GM12878 (cell line): ENCODE measurements around the gene GAL3ST2. TPM values are rescaled to one million over a fixed set of nuclear protein-coding genes. Genes with fewer than 3 reads are reported as not detected.

ENCODE experiments used
- ATAC-seq: fragments of 200-7000 bp; cut with Tn5 transposase; 3 replicates; pipeline ENCODE4 v1.9.1; 2020; ENCODE audit warnings: mild to moderate bottlenecking, moderate library complexity
- BruUV-seq: library from RNA; stranded (reverse); fragments of 400-500 nt; replicated peaks from 2 replicates; lab custom pipeline; 2021; lab: Mats Ljungman, UMichigan
- CTCF ChIA-PET: fragments of 300-600 bp; sonication (Branson Sonifier 250); formaldehyde crosslinking; extraction: SDS; loops from one replicate; lab custom pipeline; 2021; ENCODE audit warnings: inconsistent platforms; lab: Yijun Ruan, JAX
- POLR2A ChIA-PET: fragments of 350-600 bp; formaldehyde crosslinking; extraction: SDS; loops from one replicate; lab custom pipeline; 2021; ENCODE audit warnings: inconsistent platforms; lab: Charles Lee
- RAD21 ChIA-PET: fragments of 300-600 bp; sonication (Branson Sonifier 250); formaldehyde crosslinking; loops from one replicate; lab custom pipeline; 2023; ENCODE audit warnings: antibody characterized with exemption; ENCODE audit not compliant: unreplicated experiment; lab: Charles Lee
- SMC1A ChIA-PET: fragments of 300-600 bp; sonication (Branson Sonifier 250); formaldehyde crosslinking; loops from one replicate; lab custom pipeline; 2023; ENCODE audit not compliant: unreplicated experiment, uncharacterized antibody; lab: Charles Lee
- DNase-seq: peaks from one replicate; pipeline ENCODE4 v3.0.0-alpha.2; 2011; ENCODE audit warnings: low read depth, low spot score
- FAIRE-seq: peaks from 3 replicates; lab custom pipeline; 2011; peaks lifted over from hg19 to GRCh38; lab: Jason Lieb, UNC
- H2AFZ ChIP-seq: 2 replicates; pipeline ENCODE4 v1.6.0; 2011; ENCODE audit warnings: low read depth, low read length, control low read depth; ENCODE audit not compliant: control insufficient read depth
- H3K27ac ChIP-seq: 2 replicates; pipeline ENCODE4 v1.5.1; 2011; ENCODE audit warnings: control low read depth; ENCODE audit not compliant: control insufficient read depth, insufficient read depth
- H3K27me3 ChIP-seq, 2 experiments: replicated peaks in 1 of 2; 2 replicates each; pipeline versions ENCODE4 v1.6.0 to v1.6.1; 2011; ENCODE audit warnings: low read length in 1 of 2; ENCODE audit not compliant: control insufficient read depth in 2 of 2, insufficient read depth in 2 of 2
- H3K36me3 ChIP-seq, 2 experiments: 2 replicates each; pipeline ENCODE4 v1.5.1; 2011; ENCODE audit warnings: low read length in 1 of 2; ENCODE audit not compliant: control insufficient read depth in 2 of 2, insufficient read depth in 2 of 2
- H3K4me1 ChIP-seq: 2 replicates; pipeline ENCODE4 v1.6.1; 2011; ENCODE audit warnings: mild to moderate bottlenecking, low read length, moderate library complexity, mixed read lengths; ENCODE audit not compliant: control insufficient read depth, insufficient read depth
- H3K4me2 ChIP-seq: 2 replicates; pipeline ENCODE4 v1.6.0; 2011; ENCODE audit warnings: control low read depth; ENCODE audit not compliant: control insufficient read depth, insufficient read depth
- H3K4me3 ChIP-seq: fragments of 200-600 bp; sonication (generic); 2 replicates; pipeline ENCODE4 v1.5.1; 2016
- H3K79me2 ChIP-seq: 2 replicates; pipeline ENCODE4 v1.6.0; 2011; ENCODE audit warnings: low read length; ENCODE audit not compliant: control insufficient read depth, insufficient read depth
- H3K9ac ChIP-seq: 2 replicates; pipeline ENCODE4 v1.8.0; 2011; ENCODE audit warnings: low read length, control low read depth, mixed read lengths; ENCODE audit not compliant: control insufficient read depth, insufficient read depth
- H3K9me3 ChIP-seq: replicated peaks from 3 replicates; pipeline ENCODE4 v1.5.1; 2011; ENCODE audit warnings: mild to moderate bottlenecking, low read length; ENCODE audit not compliant: control insufficient read depth, insufficient read depth
- H4K20me1 ChIP-seq: 2 replicates; pipeline ENCODE4 v1.6.0; 2011; ENCODE audit not compliant: control insufficient read depth, insufficient read depth
- MEF2B ChIP-seq: fragments of 450-650 bp; IDR thresholded peaks from 2 replicates; pipeline ENCODE4 v1.6.1; 2018; ENCODE audit warnings: mild to moderate bottlenecking, moderate library complexity; ENCODE audit not compliant: partially characterized antibody, poor library complexity, severe bottlenecking
- POU2F2 ChIP-seq: IDR thresholded peaks from 3 replicates; pipeline ENCODE4 v1.6.1; 2011; ENCODE audit warnings: low read depth, mild to moderate bottlenecking, low read length, borderline replicate concordance
- RUNX3 ChIP-seq: IDR thresholded peaks from 2 replicates; pipeline ENCODE4 v1.6.1; 2012; ENCODE audit warnings: low read length, inconsistent platforms
- STAT3 ChIP-seq: IDR thresholded peaks from 2 replicates; pipeline ENCODE4 v1.6.1; 2011; ENCODE audit warnings: low read depth, low read length, improper control_type of control experiment
- WGBS: methylation state at CpG from one replicate; pipeline ENCODE4 v1.1.6; 2016; ENCODE audit warnings: low lambda C conversion rate; ENCODE audit not compliant: insufficient replicate concordance, insufficient coverage; ENCODE audit errors: missing lambda C conversion rate; 5-methylcytosine and 5-hydroxymethylcytosine counted together
- in situ Hi-C: fragments of 300-500 bp; cut with MboI; formaldehyde crosslinking; loops from 9 replicates; pipeline ENCODE4 v1.14.3; 2018; ENCODE audit warnings: mixed read lengths
- intact Hi-C: fragments of 100-400 bp; cut with micrococcal nuclease; formaldehyde crosslinking; loops from one replicate; pipeline ENCODE4 v1.14.2; 2022; ENCODE audit not compliant: unreplicated experiment
- polyA plus RNA-seq, 11 experiments: library from polyadenylated mRNA; depleted of rRNA in 4 of 11; unstranded in 6 of 11; stranded (reverse) in 5 of 11; fragments of >200 nt; fragmentation: Nextera tagmentation in 4 of 11; fragmentation: Illumina TruSeq in 1 of 11; extraction: Ambion mirVana in 4 of 11; extraction: Trizol in 1 of 11; gene quantifications; 1 replicate in 1 of 11; 2 replicates in 10 of 11; pipeline versions ENCODE4 v1.2.1 to v1.2.3, GENCODE V29; 2011 to 2016; ENCODE audit warnings: inconsistent platforms in 2 of 11, missing spikeins in 2 of 11, low read depth in 1 of 11
- total RNA-seq, 4 experiments: library from RNA; depleted of rRNA in 3 of 4; stranded (reverse); fragments of >200 nt in 3 of 4; fragmentation: Illumina TruSeq in 1 of 4; extraction: Trizol in 1 of 4; gene quantifications; 2 replicates each; pipeline versions ENCODE4 v1.2.1 to v1.2.3, GENCODE V29; 2013 to 2021
- TF ChIP-seq, protein P1 (sequence below): fragments of 450-650 bp; IDR thresholded peaks from 2 replicates; pipeline ENCODE4 v1.6.1; 2018; ENCODE audit warnings: borderline replicate concordance, mild to moderate bottlenecking; ENCODE audit not compliant: partially characterized antibody

GAL3ST2 gene
- total and polyA plus RNA-seq, 10 of the 15 experiments (the other 5 are each of a cell fraction or from before 2014, with no cell fraction given): 0.09 to 0.36 (median 0.11) TPM; not detected in 7

DNA sequence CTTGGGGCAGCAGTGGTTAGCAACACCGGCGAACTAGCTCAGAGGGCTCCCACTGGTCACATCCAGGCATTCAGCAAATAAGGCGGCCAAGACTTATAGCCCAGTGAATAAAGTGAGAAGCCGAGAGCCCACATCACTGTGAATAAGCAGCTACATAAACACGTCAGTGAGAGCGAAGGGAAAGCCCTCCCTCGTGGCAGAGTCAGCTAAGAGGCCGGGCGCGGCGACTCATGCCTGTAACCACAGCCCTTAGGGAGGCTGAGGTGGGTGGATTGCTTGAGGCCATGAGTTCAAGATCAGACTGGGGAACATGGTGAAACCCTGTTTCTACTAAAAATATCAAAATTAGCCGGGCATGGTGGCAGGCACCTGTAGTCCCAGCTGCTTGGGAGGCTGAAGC is 37.0 kb upstream of the GAL3ST2 start:
- DNase-seq: no peak
- peaks cover 10% of the 10 kb centered on the region for H3K79me2 ChIP-seq
- peak; percentile 45 for ATAC-seq
- peaks cover under 1 to 2% of the 10 kb centered on the region in 2 experiments for H3K36me3 ChIP-seq
- TF ChIP-seq, protein P1, sequence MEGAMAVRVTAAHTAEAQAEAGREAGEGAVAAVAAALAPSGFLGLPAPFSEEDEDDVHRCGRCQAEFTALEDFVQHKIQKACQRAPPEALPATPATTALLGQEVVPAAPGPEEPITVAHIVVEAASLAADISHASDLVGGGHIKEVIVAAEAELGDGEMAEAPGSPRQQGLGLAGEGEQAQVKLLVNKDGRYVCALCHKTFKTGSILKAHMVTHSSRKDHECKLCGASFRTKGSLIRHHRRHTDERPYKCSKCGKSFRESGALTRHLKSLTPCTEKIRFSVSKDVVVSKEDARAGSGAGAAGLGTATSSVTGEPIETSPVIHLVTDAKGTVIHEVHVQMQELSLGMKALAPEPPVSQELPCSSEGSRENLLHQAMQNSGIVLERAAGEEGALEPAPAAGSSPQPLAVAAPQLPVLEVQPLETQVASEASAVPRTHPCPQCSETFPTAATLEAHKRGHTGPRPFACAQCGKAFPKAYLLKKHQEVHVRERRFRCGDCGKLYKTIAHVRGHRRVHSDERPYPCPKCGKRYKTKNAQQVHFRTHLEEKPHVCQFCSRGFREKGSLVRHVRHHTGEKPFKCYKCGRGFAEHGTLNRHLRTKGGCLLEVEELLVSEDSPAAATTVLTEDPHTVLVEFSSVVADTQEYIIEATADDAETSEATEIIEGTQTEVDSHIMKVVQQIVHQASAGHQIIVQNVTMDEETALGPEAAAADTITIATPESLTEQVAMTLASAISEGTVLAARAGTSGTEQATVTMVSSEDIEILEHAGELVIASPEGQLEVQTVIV: no peak
- TF ChIP-seq STAT3: no peak
- peak; percentile 25 for TF ChIP-seq MEF2B
- peak; percentile 68 for TF ChIP-seq RUNX3
- no peak for TF ChIP-seq POU2F2
- TF ChIP-seq, all 136 proteins: peak for 2
- no peaks in the 10 kb centered on the region; the same call in 2 of the 3 replicates for H3K9me3 ChIP-seq
- ChIA-PET CTCF (no interaction called here), POLR2A (no interaction called here), SMC1A (interaction anchor here (1.2 kb wide), 1 partner anchor 139 kb away, joined by 3 read pairs; no protein-coding TSS in a partner anchor), RAD21 (interaction anchor here (0.9 kb wide), 1 partner anchor 49 kb away, joined by 3 read pairs; no protein-coding TSS in a partner anchor)
- no peaks in the 10 kb centered on the region for H3K27me3 ChIP-seq
- no peak overlapping the region for H3K9ac ChIP-seq
- no peak overlapping the region for H3K4me3 ChIP-seq
- no peaks in the 10 kb centered on the region for H4K20me1 ChIP-seq
- H3K4me1 ChIP-seq: peaks cover 8% of the 10 kb centered on the region; the same call in 1 of the 2 replicates
- H3K4me2 ChIP-seq: no peak overlapping the region
- no peak overlapping the region for H2AFZ ChIP-seq
- intact Hi-C loops: loop anchor here (10.0 kb wide), 1 partner anchor 105 kb away; no protein-coding TSS in a partner anchor
- in situ Hi-C loops: no loop called here
- no peak overlapping the region for H3K27ac ChIP-seq
- BruUV-seq: no TSS peak
- 28% methylated on average over 12 of the region's 12 CpGs for WGBS
- no peak for FAIRE-seq
